Skeletal muscle cell (primary cell): Measurements from ENCODE around the gene NAP1L4.

Experiments
- DNase-seq: peaks from one replicate; pipeline ENCODE4 v3.0.0-alpha.2; 2010; ENCODE audit warnings: low read depth
- H3K4me3 ChIP-seq: 2 replicates; pipeline ENCODE4 v1.5.1; 2011; ENCODE audit warnings: low read depth, mild to moderate bottlenecking, control low read depth, low read length, moderate library complexity

The NAP1L4 gene

GRCh38 chr11:2992234-2992996 lies at the start of gene NAP1L4:
TSS of gene NAP1L4 (minus strand) at chr11:2992329. CDS start at chr11:2979220, 13,109 bp downstream.
- peak; percentile 88 for DNase-seq
- peak within 1 kb of the TSS; percentile 83 for H3K4me3 ChIP-seq

- no peak overlapping the region for H3K4me3 ChIP-seq
- no peak for DNase-seq
Observed at GRCh38 chr11:3040881-3041280, 48.8 kb upstream of the NAP1L4 start.

- H3K4me3 ChIP-seq = no peak overlapping the region
- no peak for DNase-seq
Observed at GRCh38 chr11:3037945-3038271, 45.8 kb upstream of the NAP1L4 start.

GRCh38 chr11:3037040-3037944 lies 45.2 kb upstream of the NAP1L4 start:
- H3K4me3 ChIP-seq = no peak overlapping the region
- no peak for DNase-seq

- H3K4me3 ChIP-seq = no peak overlapping the region
- no peak for DNase-seq
Observed at GRCh38 chr11:3036419-3036818, 44.3 kb upstream of the NAP1L4 start.

GRCh38 chr11:3035333-3035732 lies 43.2 kb upstream of the NAP1L4 start:
- no peak for DNase-seq
- H3K4me3 ChIP-seq = no peak overlapping the region

GRCh38 chr11:3030289-3031070 lies 38.4 kb upstream of the NAP1L4 start:
- no peak for DNase-seq
- H3K4me3 ChIP-seq = no peak overlapping the region

- H3K4me3 ChIP-seq = no peak overlapping the region
- no peak for DNase-seq
Observed at GRCh38 chr11:3028813-3029212, 36.7 kb upstream of the NAP1L4 start.

GRCh38 chr11:3026803-3027202 lies 34.7 kb upstream of the NAP1L4 start:
- DNase-seq = no peak
- no peak overlapping the region for H3K4me3 ChIP-seq

- H3K4me3 ChIP-seq = no peak overlapping the region
- peak; percentile 82 for DNase-seq
Observed at GRCh38 chr11:3022982-3023381, 30.9 kb upstream of the NAP1L4 start.

GRCh38 chr11:3022300-3022967 lies 30.3 kb upstream of the NAP1L4 start:
- no peak overlapping the region for H3K4me3 ChIP-seq
- peak; percentile 88 for DNase-seq

- no peak for DNase-seq
- H3K4me3 ChIP-seq = no peak overlapping the region
Observed at GRCh38 chr11:3021125-3021524, 29.0 kb upstream of the NAP1L4 start.

- no peak for DNase-seq
- no peak overlapping the region for H3K4me3 ChIP-seq
Observed at GRCh38 chr11:3020011-3020410, 27.9 kb upstream of the NAP1L4 start.

- no peak for DNase-seq
- no peak overlapping the region for H3K4me3 ChIP-seq
Observed at GRCh38 chr11:3018596-3018995, 26.5 kb upstream of the NAP1L4 start.

- H3K4me3 ChIP-seq = no peak overlapping the region
- no peak for DNase-seq
Observed at GRCh38 chr11:3016861-3017260, 24.7 kb upstream of the NAP1L4 start.

GRCh38 chr11:3015796-3016195 lies 23.7 kb upstream of the NAP1L4 start:
- no peak for DNase-seq
- H3K4me3 ChIP-seq = no peak overlapping the region

- no peak for DNase-seq
- H3K4me3 ChIP-seq = no peak overlapping the region
Observed at GRCh38 chr11:3014943-3015342, 22.8 kb upstream of the NAP1L4 start.

GRCh38 chr11:3014057-3014938 lies 22.2 kb upstream of the NAP1L4 start:
- no peak for DNase-seq
- H3K4me3 ChIP-seq = no peak overlapping the region
